GM10266 (cell line): ENCODE data around the gene LGR6.

Experiments used
- DNase-seq: peaks from one replicate; pipeline ENCODE4 v3.0.0; 2012; ENCODE audit errors: extremely low spot score
- TF ChIP-seq, protein P1 (sequence below): IDR thresholded peaks from 2 replicates; pipeline ENCODE4 v1.5.1; 2012; ENCODE audit warnings: mild to moderate bottlenecking, low read depth; ENCODE audit not compliant: control insufficient read depth, insufficient read depth; ENCODE audit errors: missing control alignments

Gene LGR6

DNA sequence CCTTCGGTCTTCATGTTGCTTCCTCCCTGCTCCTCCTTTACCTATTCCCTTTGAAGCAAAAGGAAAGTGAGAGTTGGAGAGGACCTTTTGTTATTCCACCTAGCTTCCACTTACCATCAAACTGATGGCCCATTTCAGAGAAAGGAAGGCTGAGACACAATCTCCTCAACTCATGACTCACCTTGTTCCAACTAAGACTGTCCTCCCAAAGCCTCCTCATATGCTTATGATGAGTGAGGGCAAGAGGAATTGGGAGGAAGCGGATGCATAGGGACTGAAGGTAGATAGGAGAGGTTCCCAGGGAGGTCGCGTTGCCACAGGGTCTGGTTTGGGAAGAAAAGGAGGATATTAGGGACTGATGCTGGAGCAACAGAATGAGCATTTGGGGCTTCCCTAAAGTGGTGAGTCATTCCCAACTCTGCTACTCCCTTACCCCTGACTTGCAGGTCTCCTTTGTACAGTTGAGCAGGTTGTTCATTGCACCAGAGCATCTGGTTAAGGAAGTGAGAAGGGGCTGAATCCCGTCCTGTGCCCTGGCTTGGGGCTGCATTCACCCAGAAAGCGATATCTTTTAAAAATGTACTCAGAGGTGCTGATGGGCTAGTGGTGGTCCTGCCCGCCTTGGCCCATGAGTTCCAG is 35.0 kb downstream of the LGR6 start:
- TF ChIP-seq, protein P1, sequence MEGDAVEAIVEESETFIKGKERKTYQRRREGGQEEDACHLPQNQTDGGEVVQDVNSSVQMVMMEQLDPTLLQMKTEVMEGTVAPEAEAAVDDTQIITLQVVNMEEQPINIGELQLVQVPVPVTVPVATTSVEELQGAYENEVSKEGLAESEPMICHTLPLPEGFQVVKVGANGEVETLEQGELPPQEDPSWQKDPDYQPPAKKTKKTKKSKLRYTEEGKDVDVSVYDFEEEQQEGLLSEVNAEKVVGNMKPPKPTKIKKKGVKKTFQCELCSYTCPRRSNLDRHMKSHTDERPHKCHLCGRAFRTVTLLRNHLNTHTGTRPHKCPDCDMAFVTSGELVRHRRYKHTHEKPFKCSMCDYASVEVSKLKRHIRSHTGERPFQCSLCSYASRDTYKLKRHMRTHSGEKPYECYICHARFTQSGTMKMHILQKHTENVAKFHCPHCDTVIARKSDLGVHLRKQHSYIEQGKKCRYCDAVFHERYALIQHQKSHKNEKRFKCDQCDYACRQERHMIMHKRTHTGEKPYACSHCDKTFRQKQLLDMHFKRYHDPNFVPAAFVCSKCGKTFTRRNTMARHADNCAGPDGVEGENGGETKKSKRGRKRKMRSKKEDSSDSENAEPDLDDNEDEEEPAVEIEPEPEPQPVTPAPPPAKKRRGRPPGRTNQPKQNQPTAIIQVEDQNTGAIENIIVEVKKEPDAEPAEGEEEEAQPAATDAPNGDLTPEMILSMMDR: no peak
- no peak for DNase-seq

DNA sequence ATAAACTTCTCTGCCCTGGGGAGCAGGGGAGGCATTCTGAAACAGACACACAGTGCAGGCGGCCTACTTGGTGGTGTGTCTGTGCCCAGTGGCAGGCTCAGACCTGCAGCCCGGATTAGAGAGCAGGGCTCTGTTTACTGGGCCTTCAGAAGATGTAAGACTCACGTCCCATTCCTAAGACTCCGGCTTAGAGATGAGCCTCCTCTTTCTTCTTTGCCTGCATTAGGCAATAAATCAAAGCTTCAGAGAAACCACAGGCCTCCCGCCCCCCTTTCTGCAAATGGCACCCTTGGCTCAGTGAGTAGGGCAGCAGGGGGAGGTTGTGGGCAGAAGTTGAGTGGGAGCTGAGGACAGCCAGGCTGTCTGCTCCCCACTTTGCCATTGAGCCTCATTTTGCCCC is 35.8 kb downstream of the LGR6 start:
- DNase-seq: no peak

DNA sequence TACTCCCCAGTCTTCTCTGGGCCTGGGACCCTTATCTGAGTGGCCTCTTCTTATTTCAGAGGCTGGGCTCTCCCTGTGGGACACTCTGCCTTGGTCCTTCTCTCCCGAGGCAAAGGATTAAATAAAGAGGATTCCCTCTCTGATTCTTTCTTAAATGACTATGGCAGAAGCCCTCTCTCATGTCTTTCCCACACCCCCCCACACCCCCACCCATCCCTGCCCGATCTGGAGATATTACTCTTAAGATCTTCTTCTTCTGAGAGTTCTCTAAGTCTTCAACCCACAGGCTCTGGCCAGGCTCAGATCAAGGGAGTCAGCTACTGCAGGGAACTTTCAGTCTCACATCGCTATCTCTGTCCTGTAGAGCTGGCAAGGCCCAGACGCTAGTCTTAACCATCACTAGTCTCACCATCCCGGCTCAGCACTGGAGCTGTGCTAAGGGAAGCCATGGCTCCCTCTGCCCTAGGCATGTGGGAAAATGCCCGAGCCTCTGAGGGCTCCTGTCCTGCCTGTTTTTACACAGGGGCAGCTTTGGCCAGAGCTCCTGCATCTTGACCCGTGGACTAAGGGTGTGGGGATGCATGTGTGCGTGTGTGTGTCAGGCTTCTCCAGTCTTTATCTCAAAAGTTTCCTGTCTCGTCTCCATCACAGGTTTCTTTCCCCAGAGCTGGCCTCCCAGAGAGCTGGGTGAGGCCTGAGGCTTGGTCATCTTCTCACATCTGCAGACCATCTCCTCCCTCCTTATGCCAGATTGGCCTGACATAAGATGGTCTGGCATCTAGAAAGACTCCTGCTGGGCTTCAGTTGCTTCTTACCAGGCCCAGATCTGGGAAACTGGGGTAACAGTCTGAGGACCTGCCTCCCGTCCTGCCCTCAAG is 36.7 kb downstream of the LGR6 start:
- TF ChIP-seq, protein P1: no peak
- no peak for DNase-seq

More for the DNA sequence above, 35.8 kb downstream of the LGR6 start:
- TF ChIP-seq, protein P1: no peak

DNA sequence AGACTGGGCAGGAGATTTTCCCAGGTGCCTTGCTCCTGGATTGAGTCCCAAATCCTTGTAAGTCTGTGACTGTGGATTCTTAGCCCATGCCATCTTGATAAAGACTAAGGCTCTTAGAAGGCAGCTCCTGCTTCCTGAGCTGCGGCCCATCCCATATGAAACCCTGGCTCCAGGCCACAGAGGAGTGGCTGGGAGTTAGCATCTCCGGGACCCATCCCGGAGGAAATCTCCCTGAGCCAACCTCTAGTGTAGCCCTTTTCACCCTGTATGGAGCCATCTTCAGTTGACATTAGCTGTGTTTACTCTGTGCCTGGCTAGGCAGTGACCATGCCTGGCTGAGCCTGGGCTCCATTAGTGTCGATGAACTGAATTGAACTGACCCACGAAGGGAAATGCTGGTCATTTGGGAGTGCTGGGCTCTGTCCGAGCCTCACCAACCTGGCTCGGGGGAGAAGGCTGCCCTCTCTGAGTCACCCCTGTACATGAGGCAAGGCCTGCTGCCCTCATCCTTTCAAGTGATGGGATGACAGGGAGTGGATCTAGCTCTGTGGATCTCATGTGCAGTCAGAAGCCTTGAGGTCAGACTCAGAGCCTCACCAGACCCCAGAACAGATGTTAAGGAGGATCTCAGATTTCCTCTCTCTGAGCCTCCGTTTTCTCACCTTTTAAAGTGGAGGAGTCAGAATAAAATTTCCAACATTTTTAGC is 37.5 kb downstream of the LGR6 start:
- TF ChIP-seq, protein P1: no peak
- no peak for DNase-seq

DNA sequence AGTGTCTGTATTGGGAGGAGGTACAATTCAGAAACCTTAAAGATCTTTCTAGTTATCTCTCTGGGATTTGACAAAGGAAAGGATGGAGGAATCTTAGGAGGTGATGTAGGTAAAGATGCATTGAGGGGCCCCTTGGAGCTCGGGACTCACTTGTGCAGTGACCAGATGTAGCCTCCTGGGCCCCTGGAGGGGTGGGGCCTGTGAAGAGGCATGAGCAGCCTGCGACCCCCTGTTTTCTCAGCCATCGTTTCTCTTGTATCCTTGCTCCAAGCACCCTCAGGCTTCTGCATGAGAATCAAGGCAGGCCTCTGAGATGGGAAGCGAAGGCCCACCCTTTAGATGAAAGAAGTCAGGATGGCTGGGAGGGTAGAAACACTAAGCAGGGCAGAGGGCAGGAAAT is 39.6 kb downstream of the LGR6 start:
- DNase-seq: no peak

DNA sequence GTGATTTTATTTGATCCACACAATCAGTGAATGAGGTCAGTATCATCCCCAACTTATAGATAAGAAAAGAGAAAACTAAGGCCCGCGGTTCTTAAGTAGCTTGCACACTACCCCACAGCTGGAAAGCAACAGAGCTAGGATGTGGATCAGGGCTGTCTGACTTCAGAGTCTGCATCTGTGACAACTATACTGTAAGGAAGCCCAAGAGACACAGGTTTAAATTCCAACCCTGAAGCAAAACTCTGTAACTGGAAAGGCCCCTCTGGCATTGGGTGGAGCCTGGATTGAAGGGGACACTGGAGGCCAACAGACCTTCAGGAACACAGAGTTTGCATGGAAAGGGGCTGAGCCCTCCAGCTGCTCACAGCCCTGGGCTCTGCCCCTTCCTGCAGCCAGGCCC is 40.2 kb downstream of the LGR6 start:
- TF ChIP-seq, protein P1: no peak
- no peak for DNase-seq

More for the DNA sequence above, 39.6 kb downstream of the LGR6 start:
- TF ChIP-seq, protein P1: no peak
